HG03432 (cell line): ENCODE measurements around the gene SRSF4.
"Not testable (repeated sequence)": the region's sequence is repeated elsewhere in the genome, so short reads cannot be mapped to it uniquely, and the experiment has no call there.

Source experiments
- ATAC-seq: cut with Tn5 transposase; IDR thresholded peaks from one replicate; pipeline ENCODE4 v1.9.1; 2021; ENCODE audit warnings: mild to moderate bottlenecking, moderate library complexity; ENCODE audit not compliant: unreplicated experiment

SRSF4 gene

GRCh38 chr1:29166291-29166878 is 15.3 kb downstream of the SRSF4 start:
- ATAC-seq: no peak

- ATAC-seq: no peak
These were observed 17.1 kb downstream of the SRSF4 start for GRCh38 chr1:29164588-29164987.

GRCh38 chr1:29162476-29163138 is 19.1 kb downstream of the SRSF4 start:
- ATAC-seq: no peak

GRCh38 chr1:29162025-29162424 is 19.7 kb downstream of the SRSF4 start:
- ATAC-seq: no peak

GRCh38 chr1:29159773-29160172 is 21.9 kb downstream of the SRSF4 start:
- ATAC-seq: no peak

- no peak for ATAC-seq
These were observed 24.5 kb downstream of the SRSF4 start for GRCh38 chr1:29157269-29157601.

- no peak for ATAC-seq
These were observed 25.0 kb downstream of the SRSF4 start for GRCh38 chr1:29156543-29157268.

GRCh38 chr1:29152046-29152805 is 29.5 kb downstream of the SRSF4 start:
- ATAC-seq: no peak

- ATAC-seq: not testable (repeated sequence)
These were observed 31.4 kb downstream of the SRSF4 start for GRCh38 chr1:29150346-29150745.

GRCh38 chr1:29148656-29149491 is 32.8 kb downstream of the SRSF4 start:
- ATAC-seq: no peak

- no peak for ATAC-seq
These were observed 35.8 kb downstream of the SRSF4 start for GRCh38 chr1:29145739-29146437.

GRCh38 chr1:29144178-29144577 is 37.5 kb downstream of the SRSF4 start:
- ATAC-seq: no peak

- ATAC-seq: no peak
These were observed 39.0 kb downstream of the SRSF4 start for GRCh38 chr1:29142714-29143113.

- ATAC-seq: no peak
These were observed 45.2 kb downstream of the SRSF4 start for GRCh38 chr1:29136391-29136915.

- ATAC-seq: no peak
These were observed 47.0 kb downstream of the SRSF4 start for GRCh38 chr1:29134695-29135028.

GRCh38 chr1:29133861-29134694 is 47.6 kb downstream of the SRSF4 start:
- ATAC-seq: no peak

GRCh38 chr1:29131056-29131455 is 50.6 kb downstream of the SRSF4 start:
- not testable (repeated sequence) for ATAC-seq

GRCh38 chr1:29129916-29130315 is 51.8 kb downstream of the SRSF4 start:
- no peak for ATAC-seq

GRCh38 chr1:29128739-29129138 is 53.0 kb downstream of the SRSF4 start:
- ATAC-seq: no peak
